ENCODE measurements around the gene TIRAP. TPM values are rescaled to one million over a fixed set of nuclear protein-coding genes. Genes with fewer than 3 reads are reported as not detected.
A peak's percentile ranks its signal among the peaks of the same experiment; 100 is the strongest.

Gene TIRAP
- total RNA-seq, 1 experiment from 2014 or later, result 5.6 TPM

- DNase-seq (ENCODE audit: low spot score), result no peak
- no peak for TF ChIP-seq GABPB1 (CRISPR knock-in tag; IDR thresholded peaks at IDR 0.05)
- no peak for TF ChIP-seq HMGA2 (CRISPR knock-in tag; IDR thresholded peaks at IDR 0.05)
- no peak for TF ChIP-seq ZNF423 (CRISPR knock-in tag; IDR thresholded peaks at IDR 0.05)
- TF ChIP-seq, protein P1, sequence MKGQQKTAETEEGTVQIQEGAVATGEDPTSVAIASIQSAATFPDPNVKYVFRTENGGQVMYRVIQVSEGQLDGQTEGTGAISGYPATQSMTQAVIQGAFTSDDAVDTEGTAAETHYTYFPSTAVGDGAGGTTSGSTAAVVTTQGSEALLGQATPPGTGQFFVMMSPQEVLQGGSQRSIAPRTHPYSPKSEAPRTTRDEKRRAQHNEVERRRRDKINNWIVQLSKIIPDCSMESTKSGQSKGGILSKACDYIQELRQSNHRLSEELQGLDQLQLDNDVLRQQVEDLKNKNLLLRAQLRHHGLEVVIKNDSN (CRISPR knock-in tag; IDR thresholded peaks at IDR 0.05), result no peak
- no peak for TF ChIP-seq USF2 (CRISPR knock-in tag; IDR thresholded peaks at IDR 0.05)
- no peak for TF ChIP-seq CREB1 (CRISPR knock-in tag; IDR thresholded peaks at IDR 0.05)
- no peak for TF ChIP-seq NFYB (CRISPR knock-in tag; conservative IDR thresholded peaks at IDR 0.05; ENCODE audit: low read depth)
- TF ChIP-seq ZNF425 (CRISPR knock-in tag; conservative IDR thresholded peaks at IDR 0.05), result no peak
- TF ChIP-seq, protein P2, sequence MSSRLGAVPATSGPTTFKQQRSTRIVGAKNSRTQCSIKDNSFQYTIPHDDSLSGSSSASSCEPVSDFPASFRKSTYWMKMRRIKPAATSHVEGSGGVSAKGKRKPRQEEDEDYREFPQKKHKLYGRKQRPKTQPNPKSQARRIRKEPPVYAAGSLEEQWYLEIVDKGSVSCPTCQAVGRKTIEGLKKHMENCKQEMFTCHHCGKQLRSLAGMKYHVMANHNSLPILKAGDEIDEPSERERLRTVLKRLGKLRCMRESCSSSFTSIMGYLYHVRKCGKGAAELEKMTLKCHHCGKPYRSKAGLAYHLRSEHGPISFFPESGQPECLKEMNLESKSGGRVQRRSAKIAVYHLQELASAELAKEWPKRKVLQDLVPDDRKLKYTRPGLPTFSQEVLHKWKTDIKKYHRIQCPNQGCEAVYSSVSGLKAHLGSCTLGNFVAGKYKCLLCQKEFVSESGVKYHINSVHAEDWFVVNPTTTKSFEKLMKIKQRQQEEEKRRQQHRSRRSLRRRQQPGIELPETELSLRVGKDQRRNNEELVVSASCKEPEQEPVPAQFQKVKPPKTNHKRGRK (CRISPR knock-in tag; IDR thresholded peaks at IDR 0.05; ENCODE audit: borderline replicate concordance), result no peak
- no peak for TF ChIP-seq GTF2I (CRISPR knock-in tag; conservative IDR thresholded peaks at IDR 0.05)
- no peak for TF ChIP-seq IRF1 (CRISPR knock-in tag; IDR thresholded peaks at IDR 0.05)
- peaks cover 20% of the 10 kb centered on the region for H3K36me3 Mint-ChIP-seq
- no peak overlapping the region for H3K27ac Mint-ChIP-seq
- H3K4me1 Mint-ChIP-seq, result peaks cover 20% of the 10 kb centered on the region
- no peak overlapping the region for H3K4me3 Mint-ChIP-seq
- H3K9me3 Mint-ChIP-seq, result no peaks in the 10 kb centered on the region
- no peaks in the 10 kb centered on the region for H3K27me3 Mint-ChIP-seq (ENCODE audit: low read depth)
- ATAC-seq, result no peak
- ChIA-PET CTCF (no interaction called here), POLR2A (no interaction called here)
Measured at GRCh38 chr11:126331286-126331685, 48.4 kb downstream of the TIRAP start.

- Mint-ChIP-seq H3K9me3 (no peaks in the 10 kb centered on the region), H3K4me1 (peaks cover 25% of the 10 kb centered on the region), H3K27ac (peak overlapping the region; percentile 45), H3K27me3 (ENCODE audit: low read depth) (no peaks in the 10 kb centered on the region), H3K4me3 (no peak overlapping the region), H3K36me3 (peaks cover 20% of the 10 kb centered on the region)
- ATAC-seq (no peak), DNase-seq (ENCODE audit: low spot score) (no peak)
- TF ChIP-seq FOXJ3 (CRISPR knock-in tag; IDR thresholded peaks at IDR 0.05; ENCODE audit: borderline replicate concordance) (no peak), NFYB (CRISPR knock-in tag; conservative IDR thresholded peaks at IDR 0.05; ENCODE audit: low read depth) (no peak), CREM (CRISPR knock-in tag; IDR thresholded peaks at IDR 0.05) (no peak), ZNF232 (CRISPR knock-in tag; IDR thresholded peaks at IDR 0.05) (no peak), ERG (CRISPR knock-in tag; IDR thresholded peaks at IDR 0.05) (no peak), GABPB1 (CRISPR knock-in tag; IDR thresholded peaks at IDR 0.05) (no peak), IRF2 (CRISPR knock-in tag; IDR thresholded peaks at IDR 0.05; ENCODE audit: borderline replicate concordance, low read depth) (no peak), TEAD1 (CRISPR knock-in tag; IDR thresholded peaks at IDR 0.05) (no peak), SP1 (CRISPR knock-in tag; conservative IDR thresholded peaks at IDR 0.05) (no peak)
- TF ChIP-seq, protein P3, sequence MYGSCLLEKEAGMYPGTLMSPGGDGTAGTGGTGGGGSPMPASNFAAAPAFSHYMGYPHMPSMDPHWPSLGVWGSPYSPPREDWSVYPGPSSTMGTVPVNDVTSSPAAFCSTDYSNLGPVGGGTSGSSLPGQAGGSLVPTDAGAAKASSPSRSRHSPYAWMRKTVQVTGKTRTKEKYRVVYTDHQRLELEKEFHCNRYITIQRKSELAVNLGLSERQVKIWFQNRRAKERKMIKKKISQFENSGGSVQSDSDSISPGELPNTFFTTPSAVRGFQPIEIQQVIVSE (CRISPR knock-in tag; IDR thresholded peaks at IDR 0.05; ENCODE audit: borderline replicate concordance), result no peak
- TF ChIP-seq, protein P1 (CRISPR knock-in tag; IDR thresholded peaks at IDR 0.05), result no peak
- TF ChIP-seq, protein P4, sequence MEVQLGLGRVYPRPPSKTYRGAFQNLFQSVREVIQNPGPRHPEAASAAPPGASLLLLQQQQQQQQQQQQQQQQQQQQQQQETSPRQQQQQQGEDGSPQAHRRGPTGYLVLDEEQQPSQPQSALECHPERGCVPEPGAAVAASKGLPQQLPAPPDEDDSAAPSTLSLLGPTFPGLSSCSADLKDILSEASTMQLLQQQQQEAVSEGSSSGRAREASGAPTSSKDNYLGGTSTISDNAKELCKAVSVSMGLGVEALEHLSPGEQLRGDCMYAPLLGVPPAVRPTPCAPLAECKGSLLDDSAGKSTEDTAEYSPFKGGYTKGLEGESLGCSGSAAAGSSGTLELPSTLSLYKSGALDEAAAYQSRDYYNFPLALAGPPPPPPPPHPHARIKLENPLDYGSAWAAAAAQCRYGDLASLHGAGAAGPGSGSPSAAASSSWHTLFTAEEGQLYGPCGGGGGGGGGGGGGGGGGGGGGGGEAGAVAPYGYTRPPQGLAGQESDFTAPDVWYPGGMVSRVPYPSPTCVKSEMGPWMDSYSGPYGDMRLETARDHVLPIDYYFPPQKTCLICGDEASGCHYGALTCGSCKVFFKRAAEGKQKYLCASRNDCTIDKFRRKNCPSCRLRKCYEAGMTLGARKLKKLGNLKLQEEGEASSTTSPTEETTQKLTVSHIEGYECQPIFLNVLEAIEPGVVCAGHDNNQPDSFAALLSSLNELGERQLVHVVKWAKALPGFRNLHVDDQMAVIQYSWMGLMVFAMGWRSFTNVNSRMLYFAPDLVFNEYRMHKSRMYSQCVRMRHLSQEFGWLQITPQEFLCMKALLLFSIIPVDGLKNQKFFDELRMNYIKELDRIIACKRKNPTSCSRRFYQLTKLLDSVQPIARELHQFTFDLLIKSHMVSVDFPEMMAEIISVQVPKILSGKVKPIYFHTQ (CRISPR knock-in tag; IDR thresholded peaks at IDR 0.05), result no peak
- POLR2A ChIA-PET, result no interaction called here
- CTCF ChIA-PET, result interaction anchor here (1.0 kb wide), 1 partner anchor 148 kb away, joined by 3 read pairs; no protein-coding TSS in a partner anchor
Measured at GRCh38 chr11:126332221-126332711, 49.4 kb downstream of the TIRAP start.

Measured in WTC11 (cell line).